ENCODE results near the gene ZNF354C. TPM values are rescaled to one million over a fixed set of nuclear protein-coding genes. Genes with fewer than 3 reads are reported as not detected.

Gene ZNF354C
- total and polyA plus RNA-seq, 2 experiments from 2014 or later, result 0.28 to 3.4 TPM

- no peaks in the 10 kb centered on the region for H3K27me3 ChIP-seq
- no peaks in the 10 kb centered on the region for H3K9me3 ChIP-seq (ENCODE audit: low read depth)
- no peaks in the 10 kb centered on the region for H3K4me1 ChIP-seq (ENCODE audit: low read depth)
- H3K36me3 ChIP-seq, result no peaks in the 10 kb centered on the region
- H3K4me3 ChIP-seq, result no peak overlapping the region
- no peak overlapping the region for H3K27ac ChIP-seq
- no peak for DNase-seq (ENCODE audit: low read depth in 1 of 2, low spot score in 1 of 2)
- TF ChIP-seq CTCF (IDR thresholded peaks at IDR 0.05; ENCODE audit: low read depth, low read length), result no peak
Measured at GRCh38 chr5:179115307-179115706, 55.1 kb downstream of the ZNF354C start.

- Histone ChIP-seq H3K4me1 (ENCODE audit: low read depth) (no peaks in the 10 kb centered on the region), H3K4me3 (no peak overlapping the region), H3K9me3 (ENCODE audit: low read depth) (no peaks in the 10 kb centered on the region), H3K27me3 (no peaks in the 10 kb centered on the region), H3K36me3 (no peaks in the 10 kb centered on the region), H3K27ac (no peak overlapping the region)
- no peak for DNase-seq (ENCODE audit: low read depth in 1 of 2, low spot score in 1 of 2)
- TF ChIP-seq CTCF (IDR thresholded peaks at IDR 0.05; ENCODE audit: low read depth, low read length), result no peak
Measured at GRCh38 chr5:179115845-179116524, 55.8 kb downstream of the ZNF354C start.

- H3K9me3 ChIP-seq (ENCODE audit: low read depth), result no peaks in the 10 kb centered on the region
- no peaks in the 10 kb centered on the region for H3K27me3 ChIP-seq
- H3K27ac ChIP-seq, result no peak overlapping the region
- H3K4me3 ChIP-seq, result no peak overlapping the region
- H3K4me1 ChIP-seq (ENCODE audit: low read depth), result no peaks in the 10 kb centered on the region
- H3K36me3 ChIP-seq, result no peaks in the 10 kb centered on the region
- TF ChIP-seq CTCF (IDR thresholded peaks at IDR 0.05; ENCODE audit: low read depth, low read length), result no peak
- DNase-seq (ENCODE audit: low read depth in 1 of 2, low spot score in 1 of 2), result no peak
Measured at GRCh38 chr5:179118338-179118737, 58.2 kb downstream of the ZNF354C start.

GRCh38 chr5:179118756-179119414 lies 58.7 kb downstream of the ZNF354C start:
- Histone ChIP-seq H3K36me3 (no peaks in the 10 kb centered on the region), H3K27ac (no peak overlapping the region), H3K4me3 (no peak overlapping the region), H3K9me3 (ENCODE audit: low read depth) (no peaks in the 10 kb centered on the region), H3K27me3 (no peaks in the 10 kb centered on the region), H3K4me1 (ENCODE audit: low read depth) (no peaks in the 10 kb centered on the region)
- DNase-seq (ENCODE audit: low read depth in 1 of 2, low spot score in 1 of 2), result no peak
- no peak for TF ChIP-seq CTCF (IDR thresholded peaks at IDR 0.05; ENCODE audit: low read depth, low read length)

- H3K27ac ChIP-seq, result no peak overlapping the region
- no peaks in the 10 kb centered on the region for H3K4me1 ChIP-seq (ENCODE audit: low read depth)
- H3K4me3 ChIP-seq, result no peak overlapping the region
- DNase-seq (ENCODE audit: low read depth in 1 of 2, low spot score in 1 of 2), result no peak
- TF ChIP-seq CTCF (IDR thresholded peaks at IDR 0.05; ENCODE audit: low read depth, low read length), result no peak
- H3K9me3 ChIP-seq (ENCODE audit: low read depth), result no peaks in the 10 kb centered on the region
- no peaks in the 10 kb centered on the region for H3K27me3 ChIP-seq
- H3K36me3 ChIP-seq, result no peaks in the 10 kb centered on the region
Measured at GRCh38 chr5:179119415-179120170, 59.4 kb downstream of the ZNF354C start.

Data from cardiac muscle cell (in vitro differentiated cells and primary cell).